CD14-positive monocyte (primary cell): ENCODE data around the gene SRPK2. TPM values are rescaled to one million over a fixed set of nuclear protein-coding genes. Genes with fewer than 3 reads are reported as not detected.

Experiments
- DNase-seq, 3 donors: peaks; one replicate each; pipeline ENCODE4 v3.0.0-alpha.2; 2011 to 2022
- H2AFZ ChIP-seq: 2 replicates; pipeline ENCODE4 v1.6.0; 2012; ENCODE audit warnings: mild to moderate bottlenecking, low read depth, low read length, inconsistent platforms; ENCODE audit not compliant: insufficient read depth, poor library complexity, severe bottlenecking
- H3K27ac ChIP-seq, 2 donors: 1 replicate in 1 of 2; 2 replicates in 1 of 2; pipeline ENCODE4 v1.5.1; 2012 to 2013; ENCODE audit warnings: low read length in 2 of 2, control low read depth in 1 of 2, inconsistent platforms in 1 of 2, low read depth in 1 of 2, mild to moderate bottlenecking in 1 of 2
- H3K27me3 ChIP-seq, 2 donors: one replicate each; pipeline versions ENCODE4 v1.6.0 to v1.6.1; 2011 to 2013; ENCODE audit warnings: low read length in 2 of 2; ENCODE audit not compliant: control insufficient read depth in 2 of 2, insufficient read depth in 2 of 2
- H3K36me3 ChIP-seq, 2 donors: replicated peaks in 1 of 2; 1 replicate in 1 of 2; 2 replicates in 1 of 2; pipeline versions ENCODE4 v1.5.1 to v1.6.1; 2012 to 2013; ENCODE audit warnings: low read length in 2 of 2, control low read depth in 1 of 2, inconsistent platforms in 1 of 2, mild to moderate bottlenecking in 1 of 2; ENCODE audit not compliant: insufficient read depth in 2 of 2, control insufficient read depth in 1 of 2
- H3K4me1 ChIP-seq, 2 donors: 1 replicate in 1 of 2; 2 replicates in 1 of 2; pipeline versions ENCODE4 v1.5.1 to v1.6.1; 2012 to 2013; ENCODE audit warnings: low read length in 2 of 2, control low read depth in 1 of 2, inconsistent platforms in 1 of 2, mild to moderate bottlenecking in 1 of 2, moderate library complexity in 1 of 2; ENCODE audit not compliant: insufficient read depth in 2 of 2, control insufficient read depth in 1 of 2
- H3K4me2 ChIP-seq: replicated peaks from 2 replicates; pipeline ENCODE3; 2012; ENCODE audit warnings: low read length, moderate library complexity, mild to moderate bottlenecking; ENCODE audit not compliant: poor library complexity, severe bottlenecking; ENCODE audit errors: extremely low read depth
- H3K4me3 ChIP-seq, 3 experiments: fragments of 200-600 bp in 1 of 3; sonication (generic) in 1 of 3; replicated peaks in 1 of 3; 1 replicate in 2 of 3; 2 replicates in 1 of 3; pipeline ENCODE4 v1.5.1; 2011 to 2013; ENCODE audit warnings: low read length in 3 of 3, mild to moderate bottlenecking in 3 of 3, control low read depth in 2 of 3, low read depth in 2 of 3, inconsistent platforms in 1 of 3, moderate library complexity in 1 of 3
- H3K79me2 ChIP-seq: 2 replicates; pipeline ENCODE4 v1.6.0; 2012; ENCODE audit warnings: mild to moderate bottlenecking, control low read depth, inconsistent platforms, low read length, moderate library complexity; ENCODE audit not compliant: insufficient read depth
- H3K9ac ChIP-seq: 2 replicates; pipeline ENCODE4 v1.6.0; 2017; ENCODE audit warnings: low read length, mild to moderate bottlenecking; ENCODE audit not compliant: insufficient read depth, poor library complexity, severe bottlenecking
- H3K9me3 ChIP-seq, 2 donors: replicated peaks in 1 of 2; 1 replicate in 1 of 2; 2 replicates in 1 of 2; pipeline versions ENCODE4 v1.5.1 to v1.6.1; 2012 to 2013; ENCODE audit warnings: low read length in 2 of 2, control low read depth in 1 of 2; ENCODE audit not compliant: control insufficient read depth in 1 of 2, insufficient read depth in 1 of 2
- H4K20me1 ChIP-seq: 2 replicates; pipeline ENCODE4 v1.6.0; 2012; ENCODE audit warnings: mild to moderate bottlenecking, low read length, control low read depth, moderate library complexity; ENCODE audit not compliant: insufficient read depth
- H3K27ac Mint-ChIP-seq, 7 donors: one replicate each; pipeline ENCODE4 v1.8.0; 2020; ENCODE audit warnings: mild to moderate bottlenecking in 7 of 7, mixed read lengths in 7 of 7, moderate library complexity in 6 of 7, inconsistent platforms in 2 of 7
- H3K27me3 Mint-ChIP-seq, 3 donors: one replicate each; pipeline ENCODE4 v1.8.0; 2021 to 2022; ENCODE audit warnings: low read depth in 3 of 3, mild to moderate bottlenecking in 3 of 3, mixed read lengths in 3 of 3, moderate library complexity in 3 of 3, inconsistent platforms in 1 of 3
- H3K36me3 Mint-ChIP-seq, 2 donors: one replicate each; pipeline ENCODE4 v1.8.0; 2020; ENCODE audit warnings: mixed read lengths in 2 of 2, inconsistent platforms in 1 of 2, mild to moderate bottlenecking in 1 of 2
- H3K4me1 Mint-ChIP-seq: one replicate; pipeline ENCODE4 v1.8.0; 2020; ENCODE audit warnings: mild to moderate bottlenecking, mixed read lengths
- H3K4me3 Mint-ChIP-seq, 2 donors: one replicate each; pipeline ENCODE4 v1.8.0; 2020; ENCODE audit warnings: mild to moderate bottlenecking in 2 of 2, mixed read lengths in 2 of 2, moderate library complexity in 1 of 2
- H3K9me3 Mint-ChIP-seq, 7 donors: one replicate each; pipeline ENCODE4 v1.8.0; 2020 to 2022; ENCODE audit warnings: mixed read lengths in 7 of 7, mild to moderate bottlenecking in 6 of 7, moderate library complexity in 6 of 7, inconsistent platforms in 2 of 7
- CTCF ChIP-seq: fragments of 200-600 bp; IDR thresholded peaks from one replicate; pipeline ENCODE4 v1.8.0; 2022; ENCODE audit warnings: antibody characterized with exemption, mild to moderate bottlenecking
- WGBS: methylation state at CpG from one replicate; pipeline ENCODE4 v1.1.5; 2013; ENCODE audit warnings: missing lambda C conversion rate; ENCODE audit not compliant: insufficient coverage; 5-methylcytosine and 5-hydroxymethylcytosine counted together
- intact Hi-C, 2 donors: fragments of 100-400 bp; cut with micrococcal nuclease; formaldehyde crosslinking; loops; one replicate each; pipeline versions ENCODE4 v1.15.0 to v1.15.1; 2023
- polyA plus RNA-seq, 3 donors: library from polyadenylated mRNA; depleted of rRNA in 1 of 3; unstranded in 2 of 3; stranded (reverse) in 1 of 3; fragments of 300-500 nt in 2 of 3; fragments of >200 nt in 1 of 3; fragmentation: Illumina TruSeq in 2 of 3; gene quantifications; 1 replicate in 2 of 3; 2 replicates in 1 of 3; pipeline ENCODE4 v1.2.3, GENCODE V29; 2012 to 2021

Gene SRPK2
- polyA plus RNA-seq, 3 donors, result 12.6 to 37.7 (median 30.0) TPM

- intact Hi-C loops, result no loop called here
- H3K4me3 Mint-ChIP-seq, result no peak overlapping the region
- H3K9me3 ChIP-seq, result no peaks in the 10 kb centered on the region
- TF ChIP-seq CTCF, result no peak
- peaks cover 83% of the 10 kb centered on the region for H4K20me1 ChIP-seq
- no peak overlapping the region for H3K27ac ChIP-seq
- H2AFZ ChIP-seq, result no peak overlapping the region
- WGBS, result 60% methylated on average over 1 of the region's 8 CpGs
- peaks cover 18% of the 10 kb centered on the region for H3K4me1 Mint-ChIP-seq
- H3K36me3 Mint-ChIP-seq, result peaks cover 15 to 20% of the 10 kb centered on the region in 2 donors
- no peak overlapping the region for H3K27ac Mint-ChIP-seq
- no peak overlapping the region for H3K9ac ChIP-seq
- no peak overlapping the region for H3K4me3 ChIP-seq
- H3K79me2 ChIP-seq, result peaks cover 19% of the 10 kb centered on the region
- no peak for DNase-seq
- H3K27me3 ChIP-seq, result no peaks in the 10 kb centered on the region
- H3K4me2 ChIP-seq, result no peak overlapping the region
- no peaks in the 10 kb centered on the region for H3K36me3 ChIP-seq
- H3K27me3 Mint-ChIP-seq, result peaks cover 0 to 2% (median 0%) of the 10 kb centered on the region in 3 donors
- no peaks in the 10 kb centered on the region for H3K4me1 ChIP-seq
- no peaks in the 10 kb centered on the region for H3K9me3 Mint-ChIP-seq
Measured at GRCh38 chr7:105278973-105279687, 109.6 kb downstream of the SRPK2 start.

GRCh38 chr7:105278565-105278964, 110.2 kb downstream of the SRPK2 start:
- Histone ChIP-seq H3K4me2 (no peak overlapping the region), H3K36me3 (no peaks in the 10 kb centered on the region), H3K27me3 (no peaks in the 10 kb centered on the region), H3K4me1 (no peaks in the 10 kb centered on the region), H3K79me2 (peaks cover 15% of the 10 kb centered on the region), H3K4me3 (no peak overlapping the region), H3K9ac (no peak overlapping the region), H4K20me1 (peaks cover 83% of the 10 kb centered on the region), H3K27ac (no peak overlapping the region), H2AFZ (no peak overlapping the region), H3K9me3 (no peaks in the 10 kb centered on the region)
- H3K4me3 Mint-ChIP-seq, result no peak overlapping the region
- 88% methylated on average over 3 of the region's 5 CpGs for WGBS
- intact Hi-C loops, result no loop called here
- H3K36me3 Mint-ChIP-seq, result peaks cover 15 to 20% of the 10 kb centered on the region in 2 donors
- no peak for TF ChIP-seq CTCF
- DNase-seq, result no peak
- H3K27ac Mint-ChIP-seq, result no peak overlapping the region
- peaks cover 14% of the 10 kb centered on the region for H3K4me1 Mint-ChIP-seq
- H3K27me3 Mint-ChIP-seq, result peaks cover 0 to 2% (median 0%) of the 10 kb centered on the region in 3 donors
- no peaks in the 10 kb centered on the region for H3K9me3 Mint-ChIP-seq
